HCT116 (cell line): ENCODE measurements around the gene TSPAN31. TPM values are rescaled to one million over a fixed set of nuclear protein-coding genes. Genes with fewer than 3 reads are reported as not detected.

Source experiments
- ATAC-seq: fragments of 200-7000 bp; cut with Tn5 transposase; 2 replicates; pipeline ENCODE4 v1.9.1; 2020; ENCODE audit warnings: mild to moderate bottlenecking, moderate library complexity
- BruUV-seq: library from RNA; stranded (reverse); fragments of 400-500 nt; replicated peaks from 2 replicates; lab custom pipeline; 2021; lab: Mats Ljungman, UMichigan
- CTCF ChIA-PET: fragments of 300-600 bp; sonication (Branson Sonifier 250); formaldehyde crosslinking; loops from one replicate; lab custom pipeline; 2021; ENCODE audit warnings: antibody characterized with exemption; lab: Charles Lee
- POLR2A ChIA-PET: fragments of 300-600, 350-600 bp; sonication (Branson Sonifier 250); formaldehyde crosslinking; loops from one replicate; lab custom pipeline; 2021; ENCODE audit warnings: antibody characterized with exemption; lab: Charles Lee
- RAD21 ChIA-PET, 2 experiments: fragments of 300-600 bp; sonication (Branson Sonifier 250); formaldehyde crosslinking; loops; one replicate each; lab custom pipeline; 2023; ENCODE audit warnings: low total read pairs in 2 of 2; ENCODE audit not compliant: uncharacterized antibody in 2 of 2, unreplicated experiment in 2 of 2, low non-redundant PET in 1 of 2; lab: Charles Lee
- DNase-seq: peaks from one replicate; pipeline ENCODE4 v3.0.0-alpha.2; 2010; ENCODE audit warnings: low read depth, low spot score
- H2AFZ ChIP-seq: fragments of 200-600 bp; shearing (Covaris generic), sonication (generic); 2 replicates; pipeline ENCODE4 v1.6.1; 2017; ENCODE audit warnings: low read depth, mixed run types, mixed read lengths, antibody characterized with exemption, low read length; ENCODE audit not compliant: poor library complexity, severe bottlenecking
- H3K27ac ChIP-seq: 2 replicates; pipeline ENCODE4 v1.5.1; 2012; ENCODE audit warnings: low read depth, low read length
- H3K27me3 ChIP-seq: fragments of 200-600 bp; sonication (generic); 2 replicates; pipeline ENCODE4 v1.6.1; 2016; ENCODE audit warnings: mixed run types, low read length, mixed read lengths; ENCODE audit not compliant: insufficient read depth
- H3K36me3 ChIP-seq, 2 experiments: fragments of 200-500 bp in 1 of 2; fragments of 200-600 bp in 1 of 2; sonication (Bioruptor generic) in 1 of 2; sonication (generic) in 1 of 2; 2 replicates each; pipeline versions ENCODE4 v1.5.1 to v1.6.1; 2014 to 2016; ENCODE audit warnings: low read length in 2 of 2, inconsistent platforms in 1 of 2, mixed read lengths in 1 of 2, mixed run types in 1 of 2; ENCODE audit not compliant: insufficient read depth in 2 of 2, control insufficient read depth in 1 of 2
- H3K4me1 ChIP-seq, 2 experiments: fragments of 200-600 bp in 1 of 2; sonication (generic) in 1 of 2; 2 replicates each; pipeline versions ENCODE4 v1.5.1 to v1.6.1; 2012 to 2017; ENCODE audit warnings: low read length in 2 of 2, inconsistent platforms in 1 of 2, mild to moderate bottlenecking in 1 of 2, mixed read lengths in 1 of 2, mixed run types in 1 of 2, moderate library complexity in 1 of 2; ENCODE audit not compliant: insufficient read depth in 2 of 2, control insufficient read depth in 1 of 2
- H3K4me2 ChIP-seq: fragments of 200-600 bp; sonication (generic); 2 replicates; pipeline ENCODE4 v1.6.1; 2017; ENCODE audit warnings: mixed run types, low read length, mixed read lengths
- H3K4me3 ChIP-seq, 2 experiments: fragments of 200-600 bp in 1 of 2; sonication (generic) in 1 of 2; replicated peaks in 1 of 2; 2 replicates each; pipeline ENCODE4 v1.5.1; 2011 to 2016; ENCODE audit warnings: low read length in 2 of 2, control low read depth in 1 of 2, low read depth in 1 of 2, mild to moderate bottlenecking in 1 of 2, mixed read lengths in 1 of 2, mixed run types in 1 of 2
- H3K79me2 ChIP-seq: fragments of 200-600 bp; sonication (generic); 2 replicates; pipeline ENCODE4 v1.6.1; 2017; ENCODE audit warnings: mild to moderate bottlenecking, mixed run types, low read length, moderate library complexity, mixed read lengths; ENCODE audit not compliant: insufficient read depth
- H3K9ac ChIP-seq: fragments of 200-600 bp; sonication (generic); 2 replicates; pipeline ENCODE4 v1.6.1; 2016; ENCODE audit warnings: low read length, mixed read lengths
- H3K9me2 ChIP-seq: fragments of 200-600 bp; sonication (generic), shearing (Covaris generic); 2 replicates; pipeline ENCODE4 v1.6.1; 2017; ENCODE audit warnings: mixed run types, mild to moderate bottlenecking, moderate library complexity; ENCODE audit not compliant: insufficient read depth
- H3K9me3 ChIP-seq, 2 experiments: fragments of 200-500 bp in 1 of 2; fragments of 200-600 bp in 1 of 2; sonication (Bioruptor generic) in 1 of 2; sonication (generic) in 1 of 2; 2 replicates each; pipeline ENCODE4 v1.6.1; 2014 to 2017; ENCODE audit warnings: low read length in 2 of 2, mixed read lengths in 2 of 2, inconsistent platforms in 1 of 2, low read depth in 1 of 2, mild to moderate bottlenecking in 1 of 2, mixed run types in 1 of 2, moderate library complexity in 1 of 2; ENCODE audit not compliant: control insufficient read depth in 1 of 2, insufficient read depth in 1 of 2
- H4K20me1 ChIP-seq: fragments of 200-600 bp; sonication (generic), shearing (Covaris generic); 2 replicates; pipeline ENCODE4 v1.6.1; 2017; ENCODE audit warnings: mixed run types, mild to moderate bottlenecking, moderate library complexity; ENCODE audit not compliant: insufficient read depth
- CBX3 ChIP-seq: IDR thresholded peaks from 2 replicates; pipeline ENCODE4 v1.6.1; 2012; ENCODE audit warnings: low read depth
- CEBPB ChIP-seq: IDR thresholded peaks from 2 replicates; pipeline ENCODE4 v1.6.1; 2012; ENCODE audit warnings: low read depth
- EGR1 ChIP-seq: IDR thresholded peaks from 2 replicates; pipeline ENCODE4 v1.6.1; 2012; ENCODE audit warnings: low read depth
- EZH2 ChIP-seq: fragments of 200-600 bp; sonication (generic); IDR thresholded peaks from 2 replicates; pipeline ENCODE4 v1.6.1; 2017; ENCODE audit warnings: antibody characterized with exemption, mixed run types
- EZH2phosphoT487 ChIP-seq: fragments of 200-600 bp; IDR thresholded peaks from 2 replicates; pipeline ENCODE4 v1.6.1; 2018; ENCODE audit warnings: antibody characterized with exemption, borderline replicate concordance
- FOSL1 ChIP-seq: IDR thresholded peaks from 2 replicates; pipeline ENCODE4 v1.6.1; 2012; ENCODE audit warnings: low read depth
- JUND ChIP-seq: IDR thresholded peaks from 2 replicates; pipeline ENCODE4 v1.6.1; 2012
- POLR2AphosphoS5 ChIP-seq: IDR thresholded peaks from 2 replicates; pipeline ENCODE4 v1.6.1; 2011; ENCODE audit warnings: mild to moderate bottlenecking, low read depth, low read length, moderate library complexity
- SP1 ChIP-seq: IDR thresholded peaks from 2 replicates; pipeline ENCODE4 v1.6.1; 2012; ENCODE audit warnings: low read depth
- SRF ChIP-seq: IDR thresholded peaks from 2 replicates; pipeline ENCODE4 v1.6.1; 2012; ENCODE audit warnings: low read depth
- YY1 ChIP-seq: IDR thresholded peaks from 2 replicates; pipeline ENCODE4 v1.6.1; 2011; ENCODE audit warnings: low read length, low read depth, moderate library complexity, mild to moderate bottlenecking; ENCODE audit not compliant: insufficient replicate concordance; ENCODE audit errors: extremely low read depth
- intact Hi-C: fragments of 100-400 bp; cut with micrococcal nuclease; formaldehyde crosslinking; loops from 2 replicates; pipeline ENCODE4 v1.10.0; 2022
- total RNA-seq: library from RNA; stranded (reverse); gene quantifications from one replicate; pipeline ENCODE4 v1.2.1, GENCODE V29; 2021; ENCODE audit not compliant: unreplicated experiment
- TF ChIP-seq, protein P1 (sequence below): IDR thresholded peaks from 2 replicates; pipeline ENCODE4 v1.6.1; 2012
- TF ChIP-seq, protein P2 (sequence below): IDR thresholded peaks from 2 replicates; pipeline ENCODE4 v1.6.1; 2012
- TF ChIP-seq, protein P3 (sequence below): IDR thresholded peaks from 2 replicates; pipeline ENCODE4 v1.6.1; 2012; ENCODE audit warnings: low read depth

TSPAN31 gene
- total RNA-seq, 1 experiment from 2014 or later, result 14.9 TPM

DNA sequence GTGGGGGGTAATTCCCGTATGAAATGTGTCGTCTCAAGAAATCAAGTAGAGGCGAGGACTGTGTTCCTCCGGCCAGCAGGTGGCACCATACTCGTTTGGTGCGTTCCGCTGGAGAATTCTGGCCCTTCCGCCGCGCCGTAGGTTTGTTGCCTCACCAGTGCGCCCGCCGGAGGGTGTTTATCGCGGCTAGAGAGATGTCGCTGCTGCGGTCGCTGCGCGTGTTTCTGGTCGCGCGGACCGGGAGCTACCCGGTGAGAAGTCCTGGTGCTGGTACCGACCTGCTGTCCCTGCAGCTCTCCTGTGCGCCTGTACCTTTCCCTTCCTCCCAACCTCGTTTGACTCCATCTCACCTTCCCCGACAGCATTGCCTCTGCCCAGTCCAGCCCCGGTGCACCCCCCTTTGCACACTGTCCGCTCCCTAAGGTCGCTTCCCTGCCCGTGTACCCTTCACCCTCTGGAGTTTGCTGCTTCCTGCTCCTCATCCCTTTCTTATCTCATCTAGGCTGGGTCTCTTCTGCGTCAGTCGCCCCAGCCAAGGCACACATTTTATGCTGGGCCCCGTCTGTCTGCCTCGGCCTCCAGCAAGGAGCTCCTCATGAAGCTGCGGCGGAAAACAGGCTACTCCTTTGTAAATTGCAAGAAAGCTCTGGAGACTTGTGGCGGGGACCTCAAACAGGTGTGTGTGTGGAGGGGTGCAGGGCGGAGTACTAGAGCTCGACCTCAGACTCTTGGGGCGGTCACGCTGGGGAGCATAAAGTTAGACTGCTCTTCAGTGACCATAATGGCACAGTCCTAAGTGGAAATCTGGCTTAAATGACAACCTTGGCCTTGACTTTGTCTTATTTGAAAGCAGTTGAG is 38.0 kb downstream of the TSPAN31 start, which contains the start of gene TSFM (continued):
- TF ChIP-seq, protein P1, sequence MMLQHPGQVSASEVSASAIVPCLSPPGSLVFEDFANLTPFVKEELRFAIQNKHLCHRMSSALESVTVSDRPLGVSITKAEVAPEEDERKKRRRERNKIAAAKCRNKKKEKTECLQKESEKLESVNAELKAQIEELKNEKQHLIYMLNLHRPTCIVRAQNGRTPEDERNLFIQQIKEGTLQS, result no peak; the same call in 1 of the 2 replicates
- no peak for TF ChIP-seq EZH2phosphoT487
- TF ChIP-seq FOSL1, result no peak
- TF ChIP-seq POLR2AphosphoS5, result peak; percentile 94
- TF ChIP-seq, protein P2, sequence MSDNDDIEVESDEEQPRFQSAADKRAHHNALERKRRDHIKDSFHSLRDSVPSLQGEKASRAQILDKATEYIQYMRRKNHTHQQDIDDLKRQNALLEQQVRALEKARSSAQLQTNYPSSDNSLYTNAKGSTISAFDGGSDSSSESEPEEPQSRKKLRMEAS, result peak; percentile 94
- TF ChIP-seq, all 23 proteins: peak for 14

DNA sequence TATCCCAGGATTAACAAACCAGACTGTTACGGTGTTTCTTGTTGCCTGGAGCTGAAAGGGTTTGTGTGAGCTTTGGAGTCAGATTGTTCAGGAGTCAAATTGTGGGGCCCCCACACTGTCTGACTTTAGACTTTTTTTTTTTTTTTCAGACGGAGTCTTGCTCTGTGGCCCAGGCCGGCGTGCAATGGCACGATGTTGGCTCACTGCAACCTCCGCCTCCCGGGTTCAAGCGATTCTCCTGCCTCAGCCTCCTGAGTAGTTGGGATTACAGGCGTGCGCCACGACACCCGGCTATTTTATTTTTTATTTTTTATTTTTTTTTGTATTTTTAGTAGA is 38.6 kb downstream of the TSPAN31 start:
- Histone ChIP-seq H2AFZ (no peak overlapping the region), H3K79me2 (peaks cover 47% of the 10 kb centered on the region), H3K4me3 (peak overlapping the region; percentile 98 to 100), H3K9me2 (no peaks in the 10 kb centered on the region), H3K9ac (peak overlapping the region; percentile 91), H3K27me3 (no peaks in the 10 kb centered on the region), H3K36me3 (peaks cover 20 to 28% of the 10 kb centered on the region in 2 experiments; a peak in 3 of 4 replicates), H3K27ac (no peak overlapping the region), H3K9me3 (no peaks in the 10 kb centered on the region), H3K4me1 (peaks cover 6 to 10% of the 10 kb centered on the region in 2 experiments), H4K20me1 (no peaks in the 10 kb centered on the region), H3K4me2 (peak overlapping the region; percentile 74)
- ChIA-PET CTCF (interaction anchor here (0.9 to 1.1 kb wide), 3 partner anchors 11 to 19 kb away, joined by 3 to 5 read pairs (median 3); partner anchors contain the start of genes EEF1AKMT3 and METTL1), POLR2A (interaction anchor here (0.7 to 1.2 kb wide), 3 partner anchors 11 to 30 kb away, joined by 3 to 6 read pairs (median 3); partner anchors contain the start of genes EEF1AKMT3 and METTL1), RAD21 (no interaction called here)
- DNase-seq (no peak), ATAC-seq (no peak)
- no TSS peak for BruUV-seq
- TF ChIP-seq FOSL1, result no peak
- TF ChIP-seq JUND, result no peak
- TF ChIP-seq, protein P3, sequence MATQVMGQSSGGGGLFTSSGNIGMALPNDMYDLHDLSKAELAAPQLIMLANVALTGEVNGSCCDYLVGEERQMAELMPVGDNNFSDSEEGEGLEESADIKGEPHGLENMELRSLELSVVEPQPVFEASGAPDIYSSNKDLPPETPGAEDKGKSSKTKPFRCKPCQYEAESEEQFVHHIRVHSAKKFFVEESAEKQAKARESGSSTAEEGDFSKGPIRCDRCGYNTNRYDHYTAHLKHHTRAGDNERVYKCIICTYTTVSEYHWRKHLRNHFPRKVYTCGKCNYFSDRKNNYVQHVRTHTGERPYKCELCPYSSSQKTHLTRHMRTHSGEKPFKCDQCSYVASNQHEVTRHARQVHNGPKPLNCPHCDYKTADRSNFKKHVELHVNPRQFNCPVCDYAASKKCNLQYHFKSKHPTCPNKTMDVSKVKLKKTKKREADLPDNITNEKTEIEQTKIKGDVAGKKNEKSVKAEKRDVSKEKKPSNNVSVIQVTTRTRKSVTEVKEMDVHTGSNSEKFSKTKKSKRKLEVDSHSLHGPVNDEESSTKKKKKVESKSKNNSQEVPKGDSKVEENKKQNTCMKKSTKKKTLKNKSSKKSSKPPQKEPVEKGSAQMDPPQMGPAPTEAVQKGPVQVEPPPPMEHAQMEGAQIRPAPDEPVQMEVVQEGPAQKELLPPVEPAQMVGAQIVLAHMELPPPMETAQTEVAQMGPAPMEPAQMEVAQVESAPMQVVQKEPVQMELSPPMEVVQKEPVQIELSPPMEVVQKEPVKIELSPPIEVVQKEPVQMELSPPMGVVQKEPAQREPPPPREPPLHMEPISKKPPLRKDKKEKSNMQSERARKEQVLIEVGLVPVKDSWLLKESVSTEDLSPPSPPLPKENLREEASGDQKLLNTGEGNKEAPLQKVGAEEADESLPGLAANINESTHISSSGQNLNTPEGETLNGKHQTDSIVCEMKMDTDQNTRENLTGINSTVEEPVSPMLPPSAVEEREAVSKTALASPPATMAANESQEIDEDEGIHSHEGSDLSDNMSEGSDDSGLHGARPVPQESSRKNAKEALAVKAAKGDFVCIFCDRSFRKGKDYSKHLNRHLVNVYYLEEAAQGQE, result no peak
- TF ChIP-seq POLR2AphosphoS5, result no peak
- TF ChIP-seq CBX3, result no peak
- TF ChIP-seq SP1, result no peak
- TF ChIP-seq EZH2phosphoT487, result no peak
- TF ChIP-seq, protein P1, result no peak
- TF ChIP-seq SRF, result no peak
- TF ChIP-seq, protein P2, result no peak
- no peak for TF ChIP-seq CEBPB
- TF ChIP-seq EZH2, result no peak
- no peak for TF ChIP-seq YY1
- no peak for TF ChIP-seq EGR1
- intact Hi-C loops, result no loop called here
